Activated CD4-positive, alpha-beta T cell treated with anti-CD3 and anti-CD28 coated beads for 24 hours (primary cell): ENCODE results near the gene EPHB3.

Experiments
- DNase-seq, 2 donors: peaks; one replicate each; pipeline ENCODE4 v3.0.0-alpha.2; 2020; ENCODE audit warnings: low read depth in 2 of 2

The EPHB3 gene

DNA sequence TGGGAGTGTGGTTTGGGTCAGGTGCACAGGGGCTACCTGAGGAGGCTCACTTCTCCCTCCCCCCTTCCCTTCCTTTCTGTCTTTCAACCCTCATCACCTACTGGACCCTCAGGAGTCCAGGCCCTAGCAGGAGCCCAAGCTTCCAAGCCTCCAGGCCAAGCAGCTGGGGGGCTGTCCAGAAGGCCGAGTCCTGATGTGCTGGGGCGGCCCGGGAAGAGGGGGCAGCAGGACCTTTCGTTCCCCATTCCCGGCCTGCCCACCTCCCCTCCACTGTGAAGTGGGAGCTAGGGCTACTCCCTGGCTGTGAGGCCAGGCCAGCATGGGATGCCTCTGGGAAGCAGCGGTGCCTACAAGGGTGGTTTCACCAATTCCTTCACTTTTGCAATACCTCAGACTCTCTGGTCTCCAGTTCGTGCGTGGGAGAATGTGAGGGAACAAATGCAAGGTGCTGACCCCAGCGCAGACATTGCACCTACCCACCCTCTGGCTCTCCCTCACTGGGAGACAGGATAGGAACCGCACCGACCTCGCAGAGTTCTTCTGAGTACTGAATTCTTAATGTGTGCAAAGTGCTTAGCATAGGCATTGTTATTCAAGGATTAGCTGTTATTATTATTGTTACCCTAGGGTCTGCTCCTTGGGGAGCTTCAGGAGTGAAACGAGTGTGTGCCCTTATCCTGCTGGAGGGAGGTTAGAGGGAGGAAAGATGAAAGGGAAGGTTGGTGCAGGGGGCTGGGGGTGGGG lies 2.5 kb downstream of the EPHB3 start:
- DNase-seq = no peak

DNA sequence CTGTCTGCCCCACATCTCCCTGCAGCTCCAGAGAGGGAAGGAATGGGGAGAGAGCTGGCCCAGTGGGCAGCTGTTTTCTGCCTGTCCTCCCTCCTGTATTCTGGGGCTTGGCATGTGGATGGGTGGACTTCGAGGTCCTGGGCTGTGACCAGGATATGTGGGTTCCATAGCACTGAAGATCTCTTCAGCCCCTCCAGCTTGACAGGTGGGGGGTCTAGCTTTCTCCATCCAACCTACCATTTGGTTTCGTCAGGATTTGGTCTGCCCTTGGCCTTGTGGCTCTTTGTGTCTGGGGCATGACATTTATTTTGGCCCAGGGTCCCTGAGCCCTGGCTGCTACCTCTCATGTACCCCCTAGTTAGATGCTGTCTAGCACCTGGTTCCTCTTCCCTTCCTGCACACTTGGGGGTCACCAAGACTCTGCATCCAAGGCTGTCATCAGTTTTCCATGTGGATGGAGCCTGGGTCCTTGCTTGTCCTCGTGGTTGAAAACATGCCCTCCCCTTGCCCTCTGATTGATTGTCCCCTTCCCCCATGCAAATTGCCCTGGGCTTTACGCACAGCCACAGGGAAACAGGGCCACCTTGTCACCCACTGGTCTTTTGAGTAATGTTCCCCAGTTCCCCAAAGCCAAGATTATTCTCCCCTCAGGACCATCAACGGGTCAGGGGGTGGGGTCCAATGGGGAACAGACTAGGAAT lies 3.2 kb downstream of the EPHB3 start:
- DNase-seq = no peak

GRCh38 chr3:184565421-184566211 lies 4.0 kb downstream of the EPHB3 start:
- no peak for DNase-seq

GRCh38 chr3:184566441-184567414 lies 5.1 kb downstream of the EPHB3 start:
- DNase-seq = no peak

- no peak for DNase-seq
These were observed 6.5 kb downstream of the EPHB3 start for GRCh38 chr3:184567946-184568559.

DNA sequence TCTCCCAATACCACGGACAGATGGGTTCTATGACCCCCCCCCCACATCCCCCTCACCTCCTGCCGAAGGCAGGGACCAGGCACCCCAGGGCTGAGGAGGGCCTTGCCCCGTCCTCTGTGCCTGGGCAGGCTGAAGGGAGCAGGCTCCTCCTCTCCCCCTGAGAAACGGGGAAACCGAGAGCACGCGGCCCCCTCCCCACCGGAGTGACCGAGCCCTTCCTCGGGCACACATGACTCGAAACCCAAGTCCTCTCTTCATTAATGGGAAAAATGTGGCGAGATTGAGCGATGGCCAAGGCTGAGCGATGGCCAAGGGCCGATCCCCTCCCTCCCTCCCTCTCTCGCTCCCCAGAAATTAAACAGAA lies 7.0 kb downstream of the EPHB3 start:
- no peak for DNase-seq

DNA sequence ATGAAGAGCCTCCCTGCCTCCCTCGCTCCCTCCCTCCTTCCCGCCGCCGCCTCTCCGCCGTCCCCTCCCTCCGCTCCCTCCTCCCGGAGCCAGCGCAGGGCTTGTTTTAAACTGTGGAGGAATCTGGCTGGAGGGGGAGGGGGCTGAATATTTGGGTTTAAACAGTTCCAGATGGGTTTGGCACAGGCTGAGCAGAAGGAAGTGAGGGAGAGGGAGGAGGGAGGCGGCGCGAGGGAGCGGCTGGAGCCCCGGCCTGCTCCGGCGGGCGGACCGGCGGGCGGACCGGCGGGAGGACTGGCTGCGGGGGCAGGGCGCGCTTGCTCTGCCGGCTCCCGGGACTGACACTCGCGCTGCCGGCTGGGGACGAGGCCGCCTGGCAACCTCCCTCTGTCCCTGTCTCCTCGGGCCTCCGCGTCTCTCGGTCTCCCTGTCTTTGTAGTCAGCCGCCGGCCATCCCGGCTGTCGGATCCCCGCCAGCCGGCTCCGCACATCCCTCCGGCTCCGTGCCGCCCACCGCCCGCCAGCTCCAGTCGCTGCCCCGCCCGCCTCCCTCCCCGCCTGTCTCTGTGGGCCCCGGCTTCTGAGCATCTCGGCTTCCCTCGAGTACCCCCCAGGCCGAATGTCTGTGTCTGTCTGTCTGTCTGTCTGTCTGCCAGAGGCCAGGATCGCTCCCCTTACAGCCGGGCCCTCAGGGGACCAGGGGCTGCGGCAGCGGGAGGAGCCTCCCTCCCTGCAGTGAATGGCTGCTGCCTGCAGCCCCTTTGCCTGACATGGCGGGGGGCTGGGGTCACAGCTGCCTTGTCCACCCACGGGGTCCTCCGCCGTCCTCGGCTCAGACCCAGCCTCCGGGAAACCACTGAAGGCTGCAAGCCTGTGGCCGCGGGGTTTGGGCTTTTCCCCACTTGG lies 7.6 kb downstream of the EPHB3 start:
- DNase-seq = no peak

DNA sequence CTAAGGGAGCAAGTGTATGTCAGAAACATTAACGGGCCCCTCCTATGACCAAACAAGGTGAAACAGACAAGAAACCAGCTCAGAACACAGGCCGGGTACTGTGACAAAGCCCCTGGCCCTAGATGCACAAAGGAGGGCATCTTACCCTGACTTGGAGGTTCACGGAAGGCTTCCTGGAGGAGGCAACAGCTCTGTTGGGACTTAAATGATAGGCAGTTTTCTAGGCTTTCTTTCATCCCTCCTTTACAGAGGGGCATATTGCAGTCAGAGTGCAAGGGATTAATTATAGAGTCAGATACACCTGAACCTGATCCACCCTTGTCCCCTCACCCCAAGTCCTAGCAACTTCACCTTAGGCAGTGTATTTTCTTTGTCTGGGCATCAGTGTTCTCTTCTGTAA lies 8.4 kb downstream of the EPHB3 start:
- no peak for DNase-seq

GRCh38 chr3:184570489-184570888 lies 8.9 kb downstream of the EPHB3 start:
- DNase-seq = no peak

DNA sequence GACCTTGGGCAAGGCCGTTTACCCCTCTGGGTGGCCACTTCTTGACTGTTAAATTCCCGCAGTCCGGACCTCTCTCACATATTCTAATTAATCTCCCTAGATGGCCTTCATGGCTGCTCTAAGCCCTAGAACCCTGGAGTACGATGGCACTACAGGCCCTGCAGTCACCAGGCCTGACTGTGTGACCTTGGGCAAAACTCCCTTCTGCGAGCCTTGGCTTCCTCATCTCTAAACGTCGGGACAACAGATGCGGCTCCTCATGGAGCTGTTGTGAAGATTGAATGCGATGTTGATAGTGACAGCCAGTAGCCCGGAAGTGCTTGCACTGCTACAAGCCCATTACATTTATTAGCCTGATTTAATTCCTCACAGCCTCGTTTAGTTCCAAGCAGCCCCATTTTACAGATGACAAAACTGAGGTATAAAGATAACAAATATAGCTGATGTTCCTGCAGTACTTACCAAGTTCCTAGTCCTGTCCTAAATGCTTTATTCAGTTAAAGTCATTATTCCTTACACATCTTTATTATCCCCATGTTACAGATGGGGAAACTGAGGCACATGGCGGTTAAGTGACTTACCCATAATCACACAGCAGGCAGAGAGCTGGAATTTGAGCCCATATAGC lies 10.3 kb downstream of the EPHB3 start:
- no peak for DNase-seq

DNA sequence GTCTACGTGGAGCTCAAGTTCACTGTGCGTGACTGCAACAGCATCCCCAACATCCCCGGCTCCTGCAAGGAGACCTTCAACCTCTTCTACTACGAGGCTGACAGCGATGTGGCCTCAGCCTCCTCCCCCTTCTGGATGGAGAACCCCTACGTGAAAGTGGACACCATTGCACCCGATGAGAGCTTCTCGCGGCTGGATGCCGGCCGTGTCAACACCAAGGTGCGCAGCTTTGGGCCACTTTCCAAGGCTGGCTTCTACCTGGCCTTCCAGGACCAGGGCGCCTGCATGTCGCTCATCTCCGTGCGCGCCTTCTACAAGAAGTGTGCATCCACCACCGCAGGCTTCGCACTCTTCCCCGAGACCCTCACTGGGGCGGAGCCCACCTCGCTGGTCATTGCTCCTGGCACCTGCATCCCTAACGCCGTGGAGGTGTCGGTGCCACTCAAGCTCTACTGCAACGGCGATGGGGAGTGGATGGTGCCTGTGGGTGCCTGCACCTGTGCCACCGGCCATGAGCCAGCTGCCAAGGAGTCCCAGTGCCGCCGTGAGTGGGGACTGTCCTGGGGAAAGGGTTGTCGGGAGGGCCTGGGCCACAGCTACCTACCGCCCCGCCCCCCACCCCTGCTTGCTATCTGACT lies 11.2 kb downstream of the EPHB3 start:
- no peak for DNase-seq

DNA sequence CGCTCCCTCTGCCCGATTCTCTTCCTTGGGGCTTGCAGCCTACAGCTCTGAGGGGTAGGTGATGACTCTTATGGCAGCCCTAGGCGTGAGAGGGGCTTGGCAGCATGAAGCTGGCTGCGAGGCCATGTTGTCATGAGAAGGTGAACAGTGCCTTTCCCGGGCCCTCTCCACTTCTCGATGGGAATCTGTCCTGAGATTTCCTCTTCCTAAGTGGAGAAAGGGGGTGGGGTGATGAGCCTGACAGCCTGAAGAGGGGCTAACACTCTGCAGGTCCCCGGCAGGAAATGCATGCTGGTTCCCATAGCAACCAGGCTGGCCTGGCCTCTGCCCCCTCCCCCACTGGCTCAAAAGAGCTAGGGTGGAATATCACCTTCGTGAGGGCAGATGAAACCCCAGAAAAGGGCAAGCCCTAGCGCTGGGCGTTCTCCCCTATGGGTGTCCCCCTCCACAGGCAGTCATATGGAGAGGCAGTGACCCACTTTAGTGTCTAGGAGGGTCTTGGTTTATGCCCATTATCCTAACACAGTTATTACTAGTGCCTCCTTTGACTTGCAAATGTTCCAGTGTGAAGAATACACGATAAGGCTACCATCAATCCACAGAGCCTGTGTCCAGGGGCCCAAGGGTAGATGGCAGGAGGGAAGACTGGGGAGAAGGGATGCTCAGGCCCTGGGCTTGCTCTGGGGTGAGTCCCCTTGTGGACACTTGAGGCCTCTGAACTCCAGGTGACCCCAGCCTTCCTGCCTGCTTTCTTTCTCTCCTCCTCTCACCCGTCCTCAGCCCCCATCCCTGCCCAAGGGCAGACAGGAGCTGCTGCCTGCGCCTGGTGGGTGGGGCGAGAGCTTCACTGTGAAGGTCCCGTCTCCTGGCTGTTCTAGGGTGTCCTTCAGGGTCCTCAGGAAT lies 13.2 kb downstream of the EPHB3 start:
- DNase-seq = no peak

- DNase-seq = no peak
These were observed 14.1 kb downstream of the EPHB3 start for GRCh38 chr3:184575701-184576100.

DNA sequence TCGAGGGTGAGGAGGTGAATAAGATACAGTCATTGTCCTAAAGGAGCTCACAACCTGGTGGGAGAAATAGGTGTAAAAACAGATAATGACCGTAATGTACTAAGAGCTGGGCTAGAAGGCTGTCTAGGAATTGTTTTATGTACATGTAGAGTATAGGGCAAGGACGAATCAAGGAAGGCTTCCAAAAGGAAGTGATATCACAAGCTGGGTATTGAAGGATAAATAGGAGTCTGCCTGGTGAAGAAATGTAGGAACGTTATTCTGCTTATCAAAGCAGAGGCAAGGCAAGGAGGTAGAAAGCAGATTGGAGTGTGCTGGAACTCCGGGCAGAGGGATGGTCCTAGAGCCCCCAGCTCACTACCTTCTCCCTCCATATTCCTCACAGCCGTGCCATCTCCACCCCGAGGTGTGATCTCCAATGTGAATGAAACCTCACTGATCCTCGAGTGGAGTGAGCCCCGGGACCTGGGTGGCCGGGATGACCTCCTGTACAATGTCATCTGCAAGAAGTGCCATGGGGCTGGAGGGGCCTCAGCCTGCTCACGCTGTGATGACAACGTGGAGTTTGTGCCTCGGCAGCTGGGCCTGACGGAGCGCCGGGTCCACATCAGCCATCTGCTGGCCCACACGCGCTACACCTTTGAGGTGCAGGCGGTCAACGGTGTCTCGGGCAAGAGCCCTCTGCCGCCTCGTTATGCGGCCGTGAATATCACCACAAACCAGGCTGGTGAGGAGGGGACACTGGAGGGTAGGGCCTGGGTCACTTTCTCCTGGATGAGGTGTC lies 15.1 kb downstream of the EPHB3 start:
- no peak for DNase-seq

DNA sequence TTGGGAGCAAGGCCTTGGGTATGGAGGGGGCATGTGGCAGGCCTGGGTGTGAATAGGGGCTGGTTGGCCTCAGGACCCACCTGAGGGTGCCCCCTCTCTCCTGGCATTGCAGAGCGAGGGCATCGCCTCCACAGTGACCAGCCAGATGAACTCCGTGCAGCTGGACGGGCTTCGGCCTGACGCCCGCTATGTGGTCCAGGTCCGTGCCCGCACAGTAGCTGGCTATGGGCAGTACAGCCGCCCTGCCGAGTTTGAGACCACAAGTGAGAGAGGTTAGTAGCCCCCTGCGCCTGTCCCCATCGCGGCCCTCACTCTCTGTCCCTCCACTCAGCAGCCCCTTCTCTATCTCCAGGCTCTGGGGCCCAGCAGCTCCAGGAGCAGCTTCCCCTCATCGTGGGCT lies 16.0 kb downstream of the EPHB3 start:
- DNase-seq = no peak

DNA sequence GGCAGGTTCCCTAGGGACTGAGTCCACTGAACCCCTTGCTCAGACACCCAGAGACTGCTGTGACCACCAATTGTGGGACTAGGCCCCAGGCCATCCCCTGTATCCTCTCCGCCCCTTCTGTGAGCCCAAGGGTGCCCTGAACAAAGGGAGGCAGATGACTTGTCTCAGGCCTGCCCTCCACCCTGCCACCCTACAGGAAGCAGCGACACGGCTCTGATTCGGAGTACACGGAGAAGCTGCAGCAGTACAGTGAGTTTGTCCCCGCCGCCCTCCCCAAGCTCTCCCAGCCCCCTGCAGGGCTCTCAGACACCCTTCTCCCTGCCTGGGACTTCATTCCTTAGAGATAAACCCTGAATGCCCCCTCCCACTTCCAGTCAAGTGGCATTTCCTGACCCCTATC lies 16.6 kb downstream of the EPHB3 start:
- no peak for DNase-seq

DNA sequence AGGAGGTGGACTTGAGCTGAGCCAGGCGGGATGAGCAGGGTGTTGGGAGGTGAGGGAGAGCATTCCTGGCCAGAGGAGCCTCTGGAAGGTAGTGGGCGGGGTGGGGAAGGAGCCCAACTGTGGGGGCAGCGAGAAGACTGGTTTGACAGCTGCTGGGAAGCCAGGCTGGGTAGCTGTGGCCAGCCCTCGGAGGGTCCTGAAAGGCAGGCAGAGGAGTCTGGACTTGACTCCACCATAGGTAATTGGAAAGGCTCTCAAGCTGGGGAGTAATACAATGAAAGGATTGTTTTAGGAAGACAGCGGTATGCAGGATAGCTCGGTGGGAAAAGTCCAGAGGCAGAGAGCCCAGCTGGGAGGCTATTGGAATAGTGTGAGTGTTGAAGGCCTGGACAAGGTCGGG lies 17.2 kb downstream of the EPHB3 start:
- no peak for DNase-seq
